GM19023 (cell line): ENCODE data around the gene TADA1.
"Not testable (repeated sequence)": the region's sequence is repeated elsewhere in the genome, so short reads cannot be mapped to it uniquely, and the experiment has no call there.

Experiments used
- ATAC-seq: cut with Tn5 transposase; IDR thresholded peaks from one replicate; pipeline ENCODE4 v1.9.1; 2021; ENCODE audit warnings: mild to moderate bottlenecking, moderate library complexity; ENCODE audit not compliant: unreplicated experiment

The TADA1 gene

GRCh38 chr1:166844791-166845190 is 31.3 kb downstream of the TADA1 start:
- no peak for ATAC-seq

GRCh38 chr1:166843769-166844596 is 32.1 kb downstream of the TADA1 start:
- no peak for ATAC-seq

- no peak for ATAC-seq
Observed at GRCh38 chr1:166843322-166843721, 32.7 kb downstream of the TADA1 start.

- ATAC-seq: no peak
Observed at GRCh38 chr1:166840309-166841274, 35.5 kb downstream of the TADA1 start.

GRCh38 chr1:166839600-166840308 is 36.3 kb downstream of the TADA1 start:
- peak; percentile 31 for ATAC-seq

- ATAC-seq: peak; percentile 98
Observed at GRCh38 chr1:166838766-166839599, 37.1 kb downstream of the TADA1 start, which contains the start of gene POGK. Gene POGK, plus strand, starts transcription at chr1:166839475. Its CDS starts 1,482 bp downstream, at chr1:166840957.

- no peak for ATAC-seq
Observed at GRCh38 chr1:166836733-166837132, 39.3 kb downstream of the TADA1 start.

- ATAC-seq: not testable (repeated sequence)
Observed at GRCh38 chr1:166829762-166830161, 46.3 kb downstream of the TADA1 start.

- ATAC-seq: no peak
Observed at GRCh38 chr1:166827426-166827825, 48.6 kb downstream of the TADA1 start.

GRCh38 chr1:166822385-166822784 is 53.7 kb downstream of the TADA1 start:
- no peak for ATAC-seq

- ATAC-seq: no peak
Observed at GRCh38 chr1:166819974-166820373, 56.1 kb downstream of the TADA1 start.

GRCh38 chr1:166814611-166815010 is 61.5 kb downstream of the TADA1 start:
- ATAC-seq: no peak

- ATAC-seq: no peak
Observed at GRCh38 chr1:166813508-166814223, 62.4 kb downstream of the TADA1 start.

GRCh38 chr1:166811691-166812090 is 64.4 kb downstream of the TADA1 start:
- ATAC-seq: no peak

- ATAC-seq: no peak
Observed at GRCh38 chr1:166808952-166809351, 67.1 kb downstream of the TADA1 start.
